Adrenal gland (tissue), 5 donors: ENCODE measurements around the gene RAB40C.

Experiments
- POLR2A ChIP-seq, 2 donors: fragments of 450-650 bp; IDR thresholded peaks; one replicate each; pipeline ENCODE4 v1.6.1; 2017; ENCODE audit warnings: antibody characterized with exemption in 2 of 2, mild to moderate bottlenecking in 2 of 2, moderate library complexity in 1 of 2
- TF ChIP-seq, protein P1 (sequence below), 6 experiments: fragments of 450-650 bp in 4 of 6; fragments of 200-600 bp in 2 of 6; sonication (generic) in 1 of 6; IDR thresholded peaks; 1 replicate in 5 of 6; 2 replicates in 1 of 6; pipeline versions ENCODE4 v1.5.1 to v1.8.0; 2016 to 2021; ENCODE audit warnings: antibody characterized with exemption in 6 of 6, mild to moderate bottlenecking in 2 of 6, moderate library complexity in 1 of 6
- donor health status: DM: no; HTN: no; CAD: no.

DNA sequence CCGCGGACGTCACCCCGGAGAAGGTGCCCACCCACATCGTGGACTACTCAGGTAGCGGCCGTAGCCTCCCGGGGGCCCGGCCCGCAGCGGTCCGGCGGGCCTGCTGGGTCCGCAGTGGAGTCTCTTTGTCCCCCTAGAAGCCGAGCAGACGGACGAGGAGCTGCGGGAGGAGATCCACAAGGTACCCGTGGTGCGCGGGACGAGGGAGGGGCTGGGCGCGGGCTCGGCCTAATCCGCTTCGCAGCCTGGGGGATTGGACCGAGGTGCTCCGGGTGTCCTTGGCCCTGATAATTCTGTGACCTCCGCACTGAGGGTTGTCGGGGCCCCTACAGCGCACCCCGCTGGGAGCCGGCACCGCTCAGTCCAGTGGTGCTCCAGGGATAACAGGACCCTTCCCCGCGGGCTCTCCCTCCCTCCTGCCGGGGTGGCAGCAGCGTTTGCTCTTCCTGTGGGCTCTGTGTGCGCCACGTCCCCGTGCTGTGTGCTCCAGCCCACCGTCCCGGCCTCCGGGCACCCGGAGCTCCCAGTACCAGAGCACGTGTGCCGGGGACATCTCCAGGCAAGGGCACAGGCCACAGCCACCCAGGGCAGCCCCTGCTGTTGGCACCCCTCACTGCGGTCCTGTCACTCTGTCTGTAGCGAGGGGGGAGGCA, 78.8 kb downstream of the RAB40C start:
- TF ChIP-seq, protein P1, sequence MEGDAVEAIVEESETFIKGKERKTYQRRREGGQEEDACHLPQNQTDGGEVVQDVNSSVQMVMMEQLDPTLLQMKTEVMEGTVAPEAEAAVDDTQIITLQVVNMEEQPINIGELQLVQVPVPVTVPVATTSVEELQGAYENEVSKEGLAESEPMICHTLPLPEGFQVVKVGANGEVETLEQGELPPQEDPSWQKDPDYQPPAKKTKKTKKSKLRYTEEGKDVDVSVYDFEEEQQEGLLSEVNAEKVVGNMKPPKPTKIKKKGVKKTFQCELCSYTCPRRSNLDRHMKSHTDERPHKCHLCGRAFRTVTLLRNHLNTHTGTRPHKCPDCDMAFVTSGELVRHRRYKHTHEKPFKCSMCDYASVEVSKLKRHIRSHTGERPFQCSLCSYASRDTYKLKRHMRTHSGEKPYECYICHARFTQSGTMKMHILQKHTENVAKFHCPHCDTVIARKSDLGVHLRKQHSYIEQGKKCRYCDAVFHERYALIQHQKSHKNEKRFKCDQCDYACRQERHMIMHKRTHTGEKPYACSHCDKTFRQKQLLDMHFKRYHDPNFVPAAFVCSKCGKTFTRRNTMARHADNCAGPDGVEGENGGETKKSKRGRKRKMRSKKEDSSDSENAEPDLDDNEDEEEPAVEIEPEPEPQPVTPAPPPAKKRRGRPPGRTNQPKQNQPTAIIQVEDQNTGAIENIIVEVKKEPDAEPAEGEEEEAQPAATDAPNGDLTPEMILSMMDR (IDR thresholded peaks at IDR 0.05): no peak
- TF ChIP-seq POLR2A (IDR thresholded peaks at IDR 0.05): no peak
